PFSK-1 (cell line): ENCODE measurements around the gene SLC9B2.

Experiments used
- POLR2AphosphoS5 ChIP-seq: IDR thresholded peaks from 2 replicates; pipeline ENCODE4 v1.6.1; 2012; ENCODE audit warnings: low read depth, mild to moderate bottlenecking, control low read depth, low read length, moderate library complexity
- TAF1 ChIP-seq: IDR thresholded peaks from 2 replicates; pipeline ENCODE4 v1.6.1; 2012; ENCODE audit warnings: low read length, control low read depth, borderline replicate concordance; ENCODE audit not compliant: insufficient read depth

DNA sequence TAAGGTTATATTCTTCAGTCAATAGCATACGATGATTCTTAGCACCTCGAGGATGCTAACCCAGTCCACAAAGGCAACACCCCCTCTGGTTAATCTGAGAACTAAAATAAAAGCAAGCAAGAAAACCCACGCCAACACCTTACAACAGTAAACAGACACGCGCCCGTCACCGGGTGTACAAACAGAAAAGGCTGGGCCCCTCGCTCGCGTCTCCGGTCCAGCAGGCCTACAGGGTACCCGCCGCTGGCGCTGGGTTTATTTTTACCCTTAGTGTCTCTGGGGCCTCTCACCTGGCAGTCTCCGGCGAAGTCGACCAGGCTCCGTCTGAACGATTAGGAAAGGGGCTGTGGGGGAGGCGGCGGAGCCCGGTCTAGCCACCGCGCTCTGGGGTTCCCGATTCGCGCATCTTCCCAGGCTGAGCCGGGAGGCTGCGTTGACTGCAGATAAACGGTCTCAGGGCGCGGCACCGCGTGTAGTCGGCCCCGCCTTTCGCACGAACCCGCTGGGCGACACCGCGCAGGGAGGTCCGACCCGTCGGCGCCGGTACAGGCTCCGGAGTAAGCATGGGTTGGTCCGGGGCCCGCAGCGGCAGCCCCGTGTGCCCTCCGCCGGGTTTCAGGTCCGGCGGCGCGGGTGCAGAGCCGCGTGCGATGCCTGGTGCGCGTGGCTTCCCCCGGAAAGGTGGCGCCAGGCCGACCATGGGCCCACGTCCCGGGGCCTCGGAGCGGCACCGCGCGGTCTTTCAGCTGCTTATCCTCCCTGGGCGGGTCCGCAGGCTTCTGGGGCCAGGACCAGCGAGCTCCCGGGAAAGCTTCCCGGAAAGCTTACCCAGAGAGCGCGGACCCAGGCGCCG lies 441 bp downstream of the SLC9B2 start:
- TF ChIP-seq TAF1 (peak; percentile 66; the same call in 1 of the 2 replicates), POLR2AphosphoS5 (peak; percentile 63)
